Embryonic facial prominence (tissue), 1 donor: Measurements from ENCODE around the gene CPNE7.

Experiments
- DNase-seq: peaks from one replicate; pipeline ENCODE4 v3.0.0-alpha.2; 2016; ENCODE audit errors: extremely low spot score

The CPNE7 gene

DNA sequence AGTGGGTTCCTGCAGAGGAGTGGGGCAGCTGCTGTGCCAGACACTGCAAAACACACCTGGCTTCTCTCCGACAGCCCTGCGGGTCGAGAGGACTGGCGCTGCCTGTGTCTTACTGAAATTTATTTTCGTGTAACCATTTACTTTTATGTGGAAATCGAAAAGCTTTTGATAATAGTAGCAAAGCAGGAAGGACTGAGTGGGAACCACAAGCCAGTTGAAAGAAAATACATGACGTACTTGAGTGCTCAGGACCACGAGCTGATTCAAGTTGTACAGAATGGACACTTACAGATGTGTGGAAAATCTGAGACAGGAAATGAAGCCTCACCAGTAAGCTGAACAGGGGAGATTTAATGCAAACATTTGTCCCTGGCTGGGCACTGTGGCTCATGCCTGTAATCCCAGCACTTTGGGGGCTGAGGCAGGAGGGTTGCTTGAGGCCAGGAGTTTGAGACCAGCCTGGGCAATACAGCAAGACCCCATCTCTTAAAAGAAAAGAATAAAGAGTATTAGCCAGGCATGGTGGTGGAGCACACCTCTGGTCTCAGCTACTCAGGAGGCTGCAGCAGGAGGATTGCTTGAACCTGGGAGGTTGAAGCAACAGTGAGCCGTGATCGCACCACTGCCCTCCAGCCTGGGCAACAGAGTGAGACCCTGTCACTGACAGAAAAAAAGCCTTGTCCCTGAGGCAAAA lies 26.4 kb upstream of the CPNE7 start:
- no peak for DNase-seq

GRCh38 chr16:89550421-89551007 lies 25.0 kb upstream of the CPNE7 start:
- no peak for DNase-seq

DNA sequence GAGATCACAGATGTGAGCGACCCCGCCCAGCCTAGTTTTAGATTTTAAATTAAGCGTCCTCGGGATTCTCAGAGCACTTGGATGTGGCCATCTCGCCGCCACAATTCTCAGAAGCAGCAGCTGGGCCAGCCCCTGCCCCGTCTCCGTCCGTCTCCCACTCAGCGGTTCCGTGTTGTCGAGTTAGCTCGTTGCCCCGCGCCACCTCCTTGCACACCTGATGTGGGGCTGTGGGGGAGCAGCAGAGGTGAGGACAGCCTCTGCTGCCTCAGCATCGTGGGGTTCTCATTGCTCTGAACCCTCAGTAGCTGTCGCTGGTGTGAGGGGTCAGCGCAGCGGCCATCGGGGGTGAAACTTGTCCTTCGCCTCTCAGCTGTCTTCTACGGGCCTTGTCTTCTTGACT lies 23.2 kb upstream of the CPNE7 start:
- DNase-seq, result no peak

GRCh38 chr16:89552913-89553312 lies 22.6 kb upstream of the CPNE7 start:
- DNase-seq, result no peak

GRCh38 chr16:89553733-89554132 lies 21.8 kb upstream of the CPNE7 start:
- no peak for DNase-seq

DNA sequence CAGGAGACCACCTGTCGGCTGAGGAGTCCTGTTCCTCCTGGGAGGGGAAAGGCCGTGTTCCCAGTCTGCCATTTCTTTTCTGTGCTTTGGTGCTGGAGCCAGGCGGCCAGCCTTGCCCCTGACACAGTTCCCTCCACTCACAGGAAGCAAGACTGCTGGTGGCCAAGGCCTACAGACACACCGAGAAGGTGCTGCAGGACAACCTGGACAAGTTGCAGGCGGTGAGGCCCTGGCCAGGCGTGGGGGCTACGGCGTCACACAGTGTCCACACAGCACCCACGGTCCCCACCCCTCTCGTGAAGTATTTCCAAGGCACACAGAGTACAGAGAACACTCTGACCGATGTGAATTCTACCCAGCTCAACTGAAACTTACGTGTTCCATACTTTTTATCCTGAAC lies 21.2 kb upstream of the CPNE7 start:
- no peak for DNase-seq

- no peak for DNase-seq
These were observed 20.3 kb upstream of the CPNE7 start for GRCh38 chr16:89555265-89555664.

DNA sequence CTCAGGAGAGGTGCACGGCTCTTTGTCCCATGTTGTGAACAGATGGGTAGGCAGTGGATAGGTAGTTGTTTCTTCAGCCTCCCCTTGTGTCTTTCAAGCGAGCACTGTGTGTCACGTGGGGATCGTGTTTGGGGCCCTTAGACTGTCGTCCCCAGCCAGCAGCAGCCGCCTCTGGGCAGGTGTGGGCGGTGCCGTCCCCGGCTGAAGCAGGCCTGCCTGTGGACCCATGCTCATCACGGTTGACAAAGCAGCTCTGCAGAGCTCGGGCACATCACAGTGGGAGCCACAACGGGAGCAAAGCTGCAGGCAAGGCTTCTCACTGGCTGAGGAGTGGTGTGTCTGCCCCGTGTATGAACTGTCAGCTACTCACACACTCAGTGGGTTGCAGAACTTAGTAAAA lies 19.8 kb upstream of the CPNE7 start:
- DNase-seq, result no peak

- no peak for DNase-seq
These were observed 18.5 kb upstream of the CPNE7 start for GRCh38 chr16:89556750-89557689.

DNA sequence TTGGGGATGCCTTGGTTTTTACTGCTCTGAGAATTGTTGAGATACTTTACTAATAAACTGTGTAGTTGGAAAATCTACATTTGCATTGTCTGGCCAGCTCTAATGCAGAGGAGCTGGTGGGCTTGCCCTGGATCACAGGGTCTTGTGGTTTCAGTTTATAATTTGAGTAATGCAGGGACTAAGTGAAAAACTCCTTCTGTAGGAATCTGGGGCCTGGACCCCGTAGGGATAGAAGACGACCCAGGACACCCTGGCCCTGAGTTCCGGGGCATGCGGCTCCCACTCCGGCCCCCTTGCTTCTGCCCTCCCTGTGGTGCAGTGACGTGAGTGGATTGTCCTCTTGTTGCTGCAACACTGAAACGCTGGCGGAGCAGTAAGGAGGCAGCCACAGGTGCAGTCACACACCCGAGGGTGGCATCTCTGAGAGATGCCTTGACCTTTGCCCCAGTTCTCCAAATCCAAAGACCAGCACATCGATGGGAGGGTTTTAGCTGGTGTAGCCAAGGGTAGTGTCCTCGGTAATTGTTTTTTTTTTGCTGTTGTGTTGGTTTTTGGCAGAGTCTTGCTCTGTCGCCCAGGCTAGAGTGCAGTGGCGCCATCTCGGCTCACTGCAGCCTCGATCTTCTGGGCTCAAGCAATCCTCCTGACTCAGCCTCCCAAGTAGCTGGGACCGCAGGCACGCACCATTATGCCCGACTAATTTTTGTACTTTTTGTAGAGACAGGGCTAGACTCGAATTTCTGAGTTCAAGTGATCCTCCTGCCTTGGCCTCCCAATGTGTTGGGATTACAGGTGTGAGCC lies 17.7 kb upstream of the CPNE7 start:
- no peak for DNase-seq

DNA sequence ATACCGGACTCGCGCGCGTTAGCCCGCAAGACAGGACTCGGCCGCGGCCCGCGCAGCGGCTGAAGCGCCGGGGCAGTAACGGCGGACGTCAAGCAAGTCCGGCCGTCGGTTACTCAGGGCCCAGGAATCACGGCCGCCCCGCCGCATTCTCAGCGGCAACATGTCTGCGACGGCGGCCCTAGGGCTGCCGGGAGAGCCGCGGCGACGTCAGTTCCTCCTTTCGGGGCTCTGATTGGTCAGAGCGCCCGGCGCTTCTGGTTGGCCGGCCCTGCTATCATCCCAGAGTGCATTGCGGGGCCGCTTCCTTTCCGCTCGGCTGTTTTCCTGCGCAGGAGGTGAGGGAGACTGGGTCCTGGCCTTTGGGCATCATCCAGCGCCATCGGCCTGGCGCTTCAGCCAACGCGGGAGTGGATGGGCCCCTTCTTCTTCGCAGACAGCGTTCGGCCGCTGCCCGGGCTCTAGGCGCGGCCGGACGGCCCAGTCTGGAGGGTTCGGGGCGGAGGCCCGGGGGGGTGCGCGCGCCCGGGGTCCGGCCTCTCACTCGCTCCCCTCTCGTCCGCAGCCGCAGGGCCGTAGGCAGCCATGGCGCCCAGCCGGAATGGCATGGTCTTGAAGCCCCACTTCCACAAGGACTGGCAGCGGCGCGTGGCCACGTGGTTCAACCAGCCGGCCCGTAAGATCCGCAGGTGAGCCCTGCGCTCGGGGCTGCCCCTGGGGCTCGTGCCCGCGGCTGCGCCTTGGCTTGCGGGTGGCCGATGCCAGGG lies 15.0 kb upstream of the CPNE7 start, which contains the start of gene RPL13:
Gene RPL13 (plus strand): TSS at position 305 of the 764 bp plus-strand sequence. CDS start 278 bp downstream, at position 583.
- peak; percentile 95 for DNase-seq

GRCh38 chr16:89561142-89561883 lies 14.2 kb upstream of the CPNE7 start:
- DNase-seq, result no peak

- no peak for DNase-seq
These were observed 13.5 kb upstream of the CPNE7 start for GRCh38 chr16:89561884-89562599.

DNA sequence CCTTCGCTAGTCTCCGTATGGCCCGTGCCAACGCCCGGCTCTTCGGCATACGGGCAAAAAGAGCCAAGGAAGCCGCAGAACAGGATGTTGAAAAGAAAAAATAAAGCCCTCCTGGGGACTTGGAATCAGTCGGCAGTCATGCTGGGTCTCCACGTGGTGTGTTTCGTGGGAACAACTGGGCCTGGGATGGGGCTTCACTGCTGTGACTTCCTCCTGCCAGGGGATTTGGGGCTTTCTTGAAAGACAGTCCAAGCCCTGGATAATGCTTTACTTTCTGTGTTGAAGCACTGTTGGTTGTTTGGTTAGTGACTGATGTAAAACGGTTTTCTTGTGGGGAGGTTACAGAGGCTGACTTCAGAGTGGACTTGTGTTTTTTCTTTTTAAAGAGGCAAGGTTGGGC lies 12.6 kb upstream of the CPNE7 start:
- no peak for DNase-seq

GRCh38 chr16:89563639-89564392 lies 11.7 kb upstream of the CPNE7 start:
- DNase-seq, result no peak

GRCh38 chr16:89564476-89565255 lies 10.9 kb upstream of the CPNE7 start:
- DNase-seq, result no peak

GRCh38 chr16:89565256-89565505 lies 10.4 kb upstream of the CPNE7 start:
- no peak for DNase-seq
